HepG2 (cell line): ENCODE data around the gene NECAB2. TPM values are rescaled to one million over a fixed set of nuclear protein-coding genes. Genes with fewer than 3 reads are reported as not detected.

Experiments used
- ATAC-seq: fragments of 200-7000 bp; cut with Tn5 transposase; 3 replicates; pipeline ENCODE4 v1.9.1; 2020; ENCODE audit warnings: mild to moderate bottlenecking, moderate library complexity
- BruUV-seq: library from RNA; stranded (reverse); fragments of 400-500 nt; replicated peaks from 2 replicates; lab custom pipeline; 2021; lab: Mats Ljungman, UMichigan
- CTCF ChIA-PET: fragments of 300-600 bp; formaldehyde crosslinking; extraction: SDS; loops from one replicate; lab custom pipeline; 2021; ENCODE audit warnings: low total read pairs, inconsistent platforms, low intra/inter-chr PET ratio; lab: Yijun Ruan, JAX
- POLR2A ChIA-PET: fragments of 350-600 bp; sonication (Branson Sonifier 250); formaldehyde crosslinking; loops from one replicate; lab custom pipeline; 2020; ENCODE audit warnings: antibody characterized with exemption, inconsistent platforms; lab: Yijun Ruan, JAX
- DNase-seq: peaks from one replicate; pipeline ENCODE4 v3.0.0-alpha.2; 2015; ENCODE audit warnings: low spot score
- FAIRE-seq: peaks from 3 replicates; lab custom pipeline; 2011; peaks lifted over from hg19 to GRCh38; lab: Jason Lieb, UNC
- H2AFZ ChIP-seq: one replicate; pipeline ENCODE4 v1.6.1; 2011; ENCODE audit warnings: low read length, inconsistent platforms
- H3K27ac ChIP-seq: fragments of 300-600 bp; 3 replicates; pipeline ENCODE4 v1.8.0; 2011; ENCODE audit warnings: mixed run types, mild to moderate bottlenecking, mixed read lengths, low read length, inconsistent platforms; ENCODE audit not compliant: insufficient read depth; ENCODE audit errors: extremely low read length
- H3K27me3 ChIP-seq, 2 experiments: fragments of 200-600 bp in 1 of 2; 2 replicates in 1 of 2; 3 replicates in 1 of 2; pipeline versions ENCODE4 v1.6.0 to v1.8.0; 2011; ENCODE audit warnings: low read length in 2 of 2, mild to moderate bottlenecking in 2 of 2, moderate library complexity in 2 of 2, inconsistent platforms in 1 of 2; ENCODE audit not compliant: insufficient read depth in 2 of 2, control insufficient read depth in 1 of 2
- H3K36me3 ChIP-seq, 2 experiments: fragments of 200-600 bp in 1 of 2; replicated peaks in 1 of 2; 2 replicates in 1 of 2; 3 replicates in 1 of 2; pipeline versions ENCODE4 v1.5.1 to v1.8.0; 2011; ENCODE audit warnings: low read length in 2 of 2, inconsistent platforms in 1 of 2; ENCODE audit not compliant: insufficient read depth in 2 of 2, control insufficient read depth in 1 of 2
- H3K4me1 ChIP-seq: 2 replicates; pipeline ENCODE4 v1.5.1; 2012; ENCODE audit warnings: low read length, inconsistent platforms; ENCODE audit not compliant: insufficient read depth
- H3K4me2 ChIP-seq: 2 replicates; pipeline ENCODE4 v1.6.0; 2011; ENCODE audit warnings: low read depth, low read length, inconsistent platforms
- H3K4me3 ChIP-seq, 3 experiments: fragments of 200-600 bp in 1 of 3; sonication (generic), shearing (Covaris generic) in 1 of 3; replicated peaks in 1 of 3; 2 replicates each; pipeline ENCODE4 v1.5.1; 2011 to 2016; ENCODE audit warnings: low read length in 3 of 3, inconsistent platforms in 2 of 3, low read depth in 2 of 3, mild to moderate bottlenecking in 2 of 3, control low read depth in 1 of 3, mixed read lengths in 1 of 3; ENCODE audit not compliant: insufficient read depth in 1 of 3
- H3K79me2 ChIP-seq: one replicate; pipeline ENCODE4 v1.6.1; 2011; ENCODE audit warnings: low read length, inconsistent platforms; ENCODE audit not compliant: insufficient read depth
- H3K9ac ChIP-seq: 2 replicates; pipeline ENCODE4 v1.6.0; 2011; ENCODE audit warnings: mild to moderate bottlenecking, low read depth, low read length, inconsistent platforms; ENCODE audit not compliant: insufficient read depth
- H3K9me3 ChIP-seq: 2 replicates; pipeline ENCODE4 v1.5.1; 2012; ENCODE audit warnings: mild to moderate bottlenecking, low read length
- H4K20me1 ChIP-seq: 2 replicates; pipeline ENCODE4 v1.6.0; 2011; ENCODE audit warnings: inconsistent platforms, mild to moderate bottlenecking, low read length, moderate library complexity; ENCODE audit not compliant: insufficient read depth
- GABPA ChIP-seq, 2 experiments: IDR thresholded peaks; 2 replicates each; pipeline ENCODE4 v1.6.1; 2011 to 2016; ENCODE audit warnings: low read depth in 2 of 2, low read length in 1 of 2, missing biosample characterization in 1 of 2, missing genetic modification characterization in 1 of 2
- SAFB2 ChIP-seq: sonication (generic); formaldehyde crosslinking; IDR thresholded peaks from 2 replicates; pipeline ENCODE4 v1.5.1; 2020; ENCODE audit warnings: missing genetic modification reagents, low read depth, mild to moderate bottlenecking, borderline replicate concordance
- ZBTB10 ChIP-seq: sonication (generic); formaldehyde crosslinking; IDR thresholded peaks from 2 replicates; pipeline ENCODE4 v1.4.0; 2020; ENCODE audit warnings: missing genetic modification reagents, borderline replicate concordance
- ZFX ChIP-seq: sonication (generic); formaldehyde crosslinking; IDR thresholded peaks from 2 replicates; pipeline ENCODE4 v1.4.0; 2020; ENCODE audit warnings: mild to moderate bottlenecking, low read depth, missing genetic modification reagents, moderate library complexity
- ZNF362 ChIP-seq: sonication (generic); formaldehyde crosslinking; IDR thresholded peaks from 2 replicates; pipeline ENCODE4 v1.4.0; 2020; ENCODE audit warnings: missing genetic modification reagents, mild to moderate bottlenecking, borderline replicate concordance
- ZNF777 ChIP-seq: sonication (generic); formaldehyde crosslinking; IDR thresholded peaks from 2 replicates; pipeline ENCODE4 v1.4.0; 2020; ENCODE audit warnings: missing genetic modification reagents
- WGBS: methylation state at CpG from one replicate; pipeline ENCODE4 v1.1.6; 2017; ENCODE audit warnings: low lambda C conversion rate; 5-methylcytosine and 5-hydroxymethylcytosine counted together
- in situ Hi-C: cut with HindIII; loops from 2 replicates; pipeline ENCODE4 v1.10.0; 2017; ENCODE audit warnings: low pct_unique_long_range_greater_than_20kb; ENCODE audit not compliant: extremely low pct_ligation_motif_present
- intact Hi-C: fragments of 100-400 bp; cut with micrococcal nuclease; formaldehyde crosslinking; loops from one replicate; pipeline ENCODE4 v1.10.0; 2022; ENCODE audit not compliant: unreplicated experiment
- polyA plus RNA-seq, 8 experiments: library from polyadenylated mRNA; depleted of rRNA in 3 of 8; stranded (reverse) in 7 of 8; unstranded in 1 of 8; fragments of >200 nt; fragmentation: Illumina TruSeq in 4 of 8; extraction: Trizol in 4 of 8; gene quantifications; 2 replicates each; pipeline versions ENCODE4 v1.2.1 to v1.2.3, GENCODE V29; 2011 to 2016; ENCODE audit warnings: low read depth in 4 of 8, missing spikeins in 1 of 8, mixed read lengths in 1 of 8; ENCODE audit not compliant: insufficient read depth in 1 of 8
- total RNA-seq, 5 experiments: library from RNA; depleted of rRNA; stranded (reverse); fragments of >200 nt; fragmentation: Illumina TruSeq; extraction: Trizol; gene quantifications; 2 replicates each; pipeline ENCODE4 v1.2.3, GENCODE V29; 2016; ENCODE audit warnings: low read depth in 1 of 5
- TF ChIP-seq, protein P1 (sequence below): sonication (generic); formaldehyde crosslinking; IDR thresholded peaks from 2 replicates; pipeline ENCODE4 v1.8.1; 2022; ENCODE audit warnings: low read depth, mild to moderate bottlenecking, missing genetic modification reagents
- TF ChIP-seq, protein P2 (sequence below): IDR thresholded peaks from 2 replicates; pipeline ENCODE4 v1.6.1; 2018; ENCODE audit warnings: missing genetic modification reagents, mild to moderate bottlenecking, missing compliant biosample characterization

The NECAB2 gene
- total and polyA plus RNA-seq, 2 of the 13 experiments (the other 11 are each of a cell fraction or from before 2014, with no cell fraction given) = 0.21 to 0.49 TPM

GRCh38 chr16:83939266-83939855 is 28.7 kb upstream of the NECAB2 start:
- Histone ChIP-seq H2AFZ (no peak overlapping the region), H4K20me1 (no peaks in the 10 kb centered on the region), H3K4me2 (peak overlapping the region; percentile 43), H3K9ac (no peak overlapping the region), H3K9me3 (no peaks in the 10 kb centered on the region)
- no peak for ATAC-seq
- in situ Hi-C loops = no loop called here
- DNase-seq = no peak
- CTCF ChIA-PET = no interaction called here
- intact Hi-C loops = no loop called here
- TF ChIP-seq ZNF362 = no peak
- no peak for TF ChIP-seq GABPA (IDR thresholded peaks at IDR 0.05; ENCODE audit: low read depth, low read length)
- peak; percentile 65 for TF ChIP-seq GABPA (CRISPR knock-in tag; IDR thresholded peaks at IDR 0.05; ENCODE audit: low read depth)
- TF ChIP-seq, protein P1, sequence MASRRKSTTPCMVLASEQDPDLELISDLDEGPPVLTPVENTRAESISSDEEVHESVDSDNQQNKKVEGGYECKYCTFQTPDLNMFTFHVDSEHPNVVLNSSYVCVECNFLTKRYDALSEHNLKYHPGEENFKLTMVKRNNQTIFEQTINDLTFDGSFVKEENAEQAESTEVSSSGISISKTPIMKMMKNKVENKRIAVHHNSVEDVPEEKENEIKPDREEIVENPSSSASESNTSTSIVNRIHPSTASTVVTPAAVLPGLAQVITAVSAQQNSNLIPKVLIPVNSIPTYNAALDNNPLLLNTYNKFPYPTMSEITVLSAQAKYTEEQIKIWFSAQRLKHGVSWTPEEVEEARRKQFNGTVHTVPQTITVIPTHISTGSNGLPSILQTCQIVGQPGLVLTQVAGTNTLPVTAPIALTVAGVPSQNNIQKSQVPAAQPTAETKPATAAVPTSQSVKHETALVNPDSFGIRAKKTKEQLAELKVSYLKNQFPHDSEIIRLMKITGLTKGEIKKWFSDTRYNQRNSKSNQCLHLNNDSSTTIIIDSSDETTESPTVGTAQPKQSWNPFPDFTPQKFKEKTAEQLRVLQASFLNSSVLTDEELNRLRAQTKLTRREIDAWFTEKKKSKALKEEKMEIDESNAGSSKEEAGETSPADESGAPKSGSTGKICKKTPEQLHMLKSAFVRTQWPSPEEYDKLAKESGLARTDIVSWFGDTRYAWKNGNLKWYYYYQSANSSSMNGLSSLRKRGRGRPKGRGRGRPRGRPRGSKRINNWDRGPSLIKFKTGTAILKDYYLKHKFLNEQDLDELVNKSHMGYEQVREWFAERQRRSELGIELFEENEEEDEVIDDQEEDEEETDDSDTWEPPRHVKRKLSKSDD (CRISPR knock-in tag) = no peak
- peak; percentile 33; the same call in 1 of the 2 replicates for TF ChIP-seq ZFX (CRISPR knock-in tag)
- TF ChIP-seq, protein P2, sequence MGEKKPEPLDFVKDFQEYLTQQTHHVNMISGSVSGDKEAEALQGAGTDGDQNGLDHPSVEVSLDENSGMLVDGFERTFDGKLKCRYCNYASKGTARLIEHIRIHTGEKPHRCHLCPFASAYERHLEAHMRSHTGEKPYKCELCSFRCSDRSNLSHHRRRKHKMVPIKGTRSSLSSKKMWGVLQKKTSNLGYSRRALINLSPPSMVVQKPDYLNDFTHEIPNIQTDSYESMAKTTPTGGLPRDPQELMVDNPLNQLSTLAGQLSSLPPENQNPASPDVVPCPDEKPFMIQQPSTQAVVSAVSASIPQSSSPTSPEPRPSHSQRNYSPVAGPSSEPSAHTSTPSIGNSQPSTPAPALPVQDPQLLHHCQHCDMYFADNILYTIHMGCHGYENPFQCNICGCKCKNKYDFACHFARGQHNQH (CRISPR knock-in tag) = no peak
- TF ChIP-seq ZNF777 (CRISPR knock-in tag) = peak; percentile 61; the same call in 1 of the 2 replicates
- no peak for TF ChIP-seq ZBTB10
- no peak for TF ChIP-seq SAFB2 (CRISPR knock-in tag)
- TF ChIP-seq, all 625 proteins: peak for 3
- WGBS = 27% methylated on average over 11 of the region's 12 CpGs
- no peaks in the 10 kb centered on the region for H3K36me3 ChIP-seq
- peaks cover 79% of the 10 kb centered on the region for H3K4me1 ChIP-seq
- no peak overlapping the region for H3K27ac ChIP-seq
- no peak for FAIRE-seq
- no peaks in the 10 kb centered on the region for H3K79me2 ChIP-seq
- H3K27me3 ChIP-seq = peaks cover 6 to 47% of the 10 kb centered on the region in 2 experiments; a peak in 3 of 5 replicates
- no peak overlapping the region for H3K4me3 ChIP-seq
- no TSS peak for BruUV-seq
- POLR2A ChIA-PET = interaction anchor here (1.1 to 1.3 kb wide), 3 partner anchors 9 to 14 kb away, joined by 3 to 9 read pairs (median 5); partner anchors contain the start of gene OSGIN1
